HL-60/S4 treated with phorbol 12-myristate 13-acetate at 8.2 ng/mL for 4 days and 3 days (cell line): ENCODE measurements around the gene ANKRD60.

ENCODE experiments used
- in situ Hi-C: fragments of 300-500 bp; cut with MboI; formaldehyde crosslinking; loops from 2 replicates; pipeline ENCODE4 v1.15.0; 2022; ENCODE audit warnings: low sequenced_read_pairs

The ANKRD60 gene

GRCh38 chr20:58228484-58229197 is at the start of gene ANKRD60:
ANKRD60 (minus strand) TSS chr20:58228653; CDS start chr20:58228653, 0 bp downstream.
- in situ Hi-C loops = loop anchor here (25.0 kb wide), 1 partner anchor 209 kb away; no protein-coding TSS in a partner anchor

- in situ Hi-C loops = no loop called here
These were observed 49.4 kb upstream of the ANKRD60 start for GRCh38 chr20:58277578-58278472.

GRCh38 chr20:58277107-58277506 is 48.7 kb upstream of the ANKRD60 start:
- in situ Hi-C loops = no loop called here

- in situ Hi-C loops = no loop called here
These were observed 45.9 kb upstream of the ANKRD60 start for GRCh38 chr20:58274384-58274783.

GRCh38 chr20:58271606-58272351 is 43.3 kb upstream of the ANKRD60 start:
- in situ Hi-C loops = no loop called here

- in situ Hi-C loops = no loop called here
These were observed 40.6 kb upstream of the ANKRD60 start for GRCh38 chr20:58268936-58269619.

- in situ Hi-C loops = no loop called here
These were observed 40.0 kb upstream of the ANKRD60 start for GRCh38 chr20:58268421-58268821.

GRCh38 chr20:58267389-58268215 is 39.1 kb upstream of the ANKRD60 start:
- in situ Hi-C loops = no loop called here

GRCh38 chr20:58264271-58264670 is 35.8 kb upstream of the ANKRD60 start:
- in situ Hi-C loops = no loop called here

GRCh38 chr20:58261660-58262059 is 33.2 kb upstream of the ANKRD60 start:
- in situ Hi-C loops = no loop called here

GRCh38 chr20:58260006-58260405 is 31.6 kb upstream of the ANKRD60 start:
- in situ Hi-C loops = no loop called here

GRCh38 chr20:58256842-58257241 is 28.4 kb upstream of the ANKRD60 start:
- in situ Hi-C loops = no loop called here

- in situ Hi-C loops = no loop called here
These were observed 27.9 kb upstream of the ANKRD60 start for GRCh38 chr20:58256307-58256706.

- in situ Hi-C loops = no loop called here
These were observed 26.4 kb upstream of the ANKRD60 start for GRCh38 chr20:58254890-58255289.

GRCh38 chr20:58251979-58252591 is 23.6 kb upstream of the ANKRD60 start:
- in situ Hi-C loops = no loop called here

GRCh38 chr20:58251348-58251978 is 23.0 kb upstream of the ANKRD60 start:
- in situ Hi-C loops = no loop called here

GRCh38 chr20:58246346-58246745 is 17.9 kb upstream of the ANKRD60 start:
- in situ Hi-C loops = loop anchor here (25.0 kb wide), 1 partner anchor 191 kb away; no protein-coding TSS in a partner anchor

- in situ Hi-C loops = loop anchor here (25.0 kb wide), 1 partner anchor 191 kb away; no protein-coding TSS in a partner anchor
These were observed 17.5 kb upstream of the ANKRD60 start for GRCh38 chr20:58245931-58246330.
